BE2C (cell line): ENCODE data around the gene SULT1C4.

Source experiments
- DNase-seq: peaks from one replicate; pipeline ENCODE4 v3.0.0-alpha.2; 2020
- H3K27me3 ChIP-seq: fragments of 250-450 bp; sonication (Bioruptor Pico); 2 replicates; pipeline ENCODE4 v1.5.1; 2020; ENCODE audit warnings: mild to moderate bottlenecking
- H3K36me3 ChIP-seq: fragments of 250-450 bp; sonication (Bioruptor Pico); 2 replicates; pipeline ENCODE4 v1.5.1; 2020; ENCODE audit warnings: mild to moderate bottlenecking
- H3K4me1 ChIP-seq: fragments of 250-450 bp; sonication (Bioruptor Pico); 2 replicates; pipeline ENCODE4 v1.5.1; 2020
- H3K4me3 ChIP-seq: 2 replicates; pipeline ENCODE4 v1.5.1; 2011; ENCODE audit warnings: low read depth, low read length
- H3K9me3 ChIP-seq: fragments of 250-450 bp; sonication (Bioruptor Pico); 2 replicates; pipeline ENCODE4 v1.5.1; 2020
- TF ChIP-seq, protein P1 (sequence below): IDR thresholded peaks from 2 replicates; pipeline ENCODE4 v1.5.1; 2012; ENCODE audit warnings: mild to moderate bottlenecking, low read depth, low read length

The SULT1C4 gene

GRCh38 chr2:108412995-108413710, 35.4 kb downstream of the SULT1C4 start:
- no peaks in the 10 kb centered on the region for H3K4me1 ChIP-seq
- H3K27me3 ChIP-seq = no peaks in the 10 kb centered on the region
- H3K36me3 ChIP-seq = no peaks in the 10 kb centered on the region
- peak; percentile 61 for DNase-seq
- H3K9me3 ChIP-seq = no peaks in the 10 kb centered on the region
- TF ChIP-seq, protein P1, sequence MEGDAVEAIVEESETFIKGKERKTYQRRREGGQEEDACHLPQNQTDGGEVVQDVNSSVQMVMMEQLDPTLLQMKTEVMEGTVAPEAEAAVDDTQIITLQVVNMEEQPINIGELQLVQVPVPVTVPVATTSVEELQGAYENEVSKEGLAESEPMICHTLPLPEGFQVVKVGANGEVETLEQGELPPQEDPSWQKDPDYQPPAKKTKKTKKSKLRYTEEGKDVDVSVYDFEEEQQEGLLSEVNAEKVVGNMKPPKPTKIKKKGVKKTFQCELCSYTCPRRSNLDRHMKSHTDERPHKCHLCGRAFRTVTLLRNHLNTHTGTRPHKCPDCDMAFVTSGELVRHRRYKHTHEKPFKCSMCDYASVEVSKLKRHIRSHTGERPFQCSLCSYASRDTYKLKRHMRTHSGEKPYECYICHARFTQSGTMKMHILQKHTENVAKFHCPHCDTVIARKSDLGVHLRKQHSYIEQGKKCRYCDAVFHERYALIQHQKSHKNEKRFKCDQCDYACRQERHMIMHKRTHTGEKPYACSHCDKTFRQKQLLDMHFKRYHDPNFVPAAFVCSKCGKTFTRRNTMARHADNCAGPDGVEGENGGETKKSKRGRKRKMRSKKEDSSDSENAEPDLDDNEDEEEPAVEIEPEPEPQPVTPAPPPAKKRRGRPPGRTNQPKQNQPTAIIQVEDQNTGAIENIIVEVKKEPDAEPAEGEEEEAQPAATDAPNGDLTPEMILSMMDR = no peak
- no peak overlapping the region for H3K4me3 ChIP-seq

DNA sequence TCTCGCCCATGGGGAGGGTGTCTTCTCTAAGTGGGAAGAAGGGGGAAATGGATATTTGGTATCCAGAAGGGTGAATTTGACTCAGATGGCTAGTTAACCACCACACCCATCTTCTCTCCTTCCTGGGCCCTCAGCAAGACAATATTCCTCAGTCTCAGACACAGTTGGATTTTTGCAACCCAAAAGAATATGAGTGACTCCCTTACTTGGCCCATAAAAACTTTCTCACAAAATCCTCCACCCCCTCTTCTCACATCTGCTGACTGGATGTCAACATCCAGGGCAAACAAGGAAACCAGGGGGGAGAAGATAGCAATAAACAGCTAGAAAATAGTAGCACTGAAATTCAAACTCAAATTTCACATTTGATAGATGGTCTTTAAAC, 35.9 kb downstream of the SULT1C4 start:
- Histone ChIP-seq H3K9me3 (no peaks in the 10 kb centered on the region), H3K27me3 (no peaks in the 10 kb centered on the region)
- TF ChIP-seq, protein P1 = no peak

GRCh38 chr2:108414256-108414876, 36.6 kb downstream of the SULT1C4 start:
- Histone ChIP-seq H3K36me3 (no peaks in the 10 kb centered on the region), H3K4me1 (no peaks in the 10 kb centered on the region), H3K27me3 (no peaks in the 10 kb centered on the region), H3K9me3 (no peaks in the 10 kb centered on the region), H3K4me3 (no peak overlapping the region)
- no peak for DNase-seq
- TF ChIP-seq, protein P1 = no peak

More for the DNA sequence above, 35.9 kb downstream of the SULT1C4 start:
- Histone ChIP-seq H3K4me3 (no peak overlapping the region), H3K36me3 (no peaks in the 10 kb centered on the region), H3K4me1 (no peaks in the 10 kb centered on the region)
- no peak for DNase-seq

DNA sequence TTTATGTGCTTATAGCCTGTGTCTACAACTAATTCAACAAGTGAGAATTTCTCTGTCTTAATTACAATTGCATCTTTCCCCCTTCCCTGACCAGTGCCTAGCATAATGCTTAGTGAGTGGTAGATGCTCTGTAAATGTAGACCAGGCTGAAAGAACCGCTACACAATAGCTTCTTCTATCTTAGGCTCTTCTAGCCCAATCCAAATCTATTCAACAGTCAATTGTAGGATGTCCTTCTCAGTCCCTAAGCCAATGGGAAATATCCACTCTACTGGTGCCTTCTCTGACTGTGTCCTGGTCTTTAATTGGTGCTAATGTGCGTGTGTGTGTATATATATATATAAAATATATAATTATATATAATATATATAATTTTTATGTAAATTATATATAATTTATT, 37.2 kb downstream of the SULT1C4 start:
- Histone ChIP-seq H3K36me3 (no peaks in the 10 kb centered on the region), H3K9me3 (no peaks in the 10 kb centered on the region), H3K4me3 (no peak overlapping the region), H3K4me1 (no peaks in the 10 kb centered on the region), H3K27me3 (no peaks in the 10 kb centered on the region)
- no peak for DNase-seq
- TF ChIP-seq, protein P1 = no peak

DNA sequence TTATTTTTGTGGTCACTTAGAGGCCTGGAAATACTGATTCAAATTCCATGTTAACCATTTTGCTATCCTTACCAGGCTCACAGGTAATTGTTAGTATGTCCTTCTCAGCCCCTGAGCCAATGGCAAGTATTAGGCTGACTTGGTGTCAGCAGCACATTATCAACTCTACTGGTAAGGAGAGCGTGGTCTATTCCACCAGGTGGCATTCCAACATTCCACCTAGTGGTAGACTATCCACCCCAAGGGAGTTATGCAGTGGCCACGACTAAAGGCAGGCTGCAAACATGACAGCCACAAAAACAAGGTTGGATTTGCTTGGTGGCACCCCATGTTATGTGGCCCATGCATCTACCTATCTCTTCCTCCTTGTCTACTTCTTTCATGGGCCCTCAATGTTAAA, 39.5 kb downstream of the SULT1C4 start:
- Histone ChIP-seq H3K27me3 (no peaks in the 10 kb centered on the region), H3K4me3 (no peak overlapping the region), H3K36me3 (no peaks in the 10 kb centered on the region), H3K9me3 (no peaks in the 10 kb centered on the region), H3K4me1 (no peaks in the 10 kb centered on the region)
- peak; percentile 10 for DNase-seq
- TF ChIP-seq, protein P1 = peak; percentile 37

DNA sequence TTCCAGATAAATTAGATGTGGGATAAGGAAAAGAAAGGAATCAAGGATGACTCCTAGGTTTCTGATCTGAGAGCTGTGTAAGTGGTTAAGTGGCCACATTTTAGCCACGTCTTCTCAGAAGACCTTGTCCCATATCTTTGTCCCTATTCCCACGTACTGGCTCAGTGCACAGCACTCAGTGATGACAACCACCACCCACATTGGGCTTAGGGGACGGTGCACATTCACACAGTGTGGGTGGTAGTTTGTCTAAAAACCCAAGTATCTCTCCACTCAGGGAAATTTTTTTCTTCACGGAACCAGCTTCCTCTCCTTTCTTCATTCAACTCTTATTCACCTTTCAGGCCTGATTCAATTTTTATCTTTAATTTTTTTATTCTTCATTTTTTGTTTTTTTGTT, 40.7 kb downstream of the SULT1C4 start:
- H3K27me3 ChIP-seq = no peaks in the 10 kb centered on the region
- no peaks in the 10 kb centered on the region for H3K36me3 ChIP-seq
- TF ChIP-seq, protein P1 = no peak
- DNase-seq = no peak
- no peaks in the 10 kb centered on the region for H3K9me3 ChIP-seq
- H3K4me3 ChIP-seq = no peak overlapping the region
- H3K4me1 ChIP-seq = no peaks in the 10 kb centered on the region
